H9 (cell line): Measurements from ENCODE around the gene KLC1. TPM values are rescaled to one million over a fixed set of nuclear protein-coding genes. Genes with fewer than 3 reads are reported as not detected.

Source experiments
- DNase-seq: peaks from one replicate; pipeline ENCODE4 v3.0.0-alpha.2; 2017
- H2AFZ ChIP-seq: one replicate; pipeline ENCODE4 v1.6.1; 2013; ENCODE audit warnings: mild to moderate bottlenecking, low read length, control low read depth, moderate library complexity
- H2AK5ac ChIP-seq: 2 replicates; pipeline ENCODE4 v1.6.1; 2013; ENCODE audit warnings: low read length, control low read depth, mixed read lengths; ENCODE audit not compliant: insufficient read length
- H2BK120ac ChIP-seq: one replicate; pipeline ENCODE4 v1.6.1; 2013; ENCODE audit warnings: low read depth, mild to moderate bottlenecking, low read length, control low read depth, inconsistent platforms; ENCODE audit not compliant: poor library complexity, severe bottlenecking
- H2BK12ac ChIP-seq: 2 replicates; pipeline ENCODE4 v1.6.1; 2013; ENCODE audit warnings: low read length, control low read depth, mixed read lengths, low read depth; ENCODE audit not compliant: insufficient read length
- H2BK15ac ChIP-seq: 2 replicates; pipeline ENCODE4 v1.6.1; 2013; ENCODE audit warnings: low read depth, low read length, control low read depth
- H2BK20ac ChIP-seq: one replicate; pipeline ENCODE4 v1.6.1; 2013; ENCODE audit warnings: low read depth, mild to moderate bottlenecking, low read length, control low read depth, inconsistent platforms; ENCODE audit not compliant: poor library complexity, severe bottlenecking
- H2BK5ac ChIP-seq: 2 replicates; pipeline ENCODE4 v1.6.1; 2013; ENCODE audit warnings: low read length, control low read depth, mixed read lengths; ENCODE audit not compliant: insufficient read length
- H3K14ac ChIP-seq: 2 replicates; pipeline ENCODE4 v1.6.1; 2013; ENCODE audit warnings: low read length, control low read depth; ENCODE audit not compliant: insufficient read depth
- H3K18ac ChIP-seq: 2 replicates; pipeline ENCODE4 v1.6.1; 2013; ENCODE audit warnings: low read depth, mild to moderate bottlenecking, mixed read lengths, low read length, control low read depth; ENCODE audit not compliant: insufficient read length
- H3K23ac ChIP-seq: 2 replicates; pipeline ENCODE4 v1.6.1; 2013; ENCODE audit warnings: low read length, control low read depth, mixed read lengths, low read depth; ENCODE audit not compliant: insufficient read length
- H3K23me2 ChIP-seq: 2 replicates; pipeline ENCODE4 v1.6.1; 2013; ENCODE audit warnings: low read depth, mild to moderate bottlenecking, mixed read lengths, low read length, control low read depth; ENCODE audit not compliant: insufficient read length, poor library complexity, severe bottlenecking
- H3K27ac ChIP-seq: 2 replicates; pipeline ENCODE4 v1.5.1; 2013; ENCODE audit warnings: low read length, control low read depth, mixed read lengths, low read depth; ENCODE audit not compliant: insufficient read length
- H3K27me3 ChIP-seq: 2 replicates; pipeline ENCODE4 v1.6.1; 2013; ENCODE audit warnings: low read length, control low read depth, inconsistent platforms; ENCODE audit not compliant: insufficient read depth
- H3K4ac ChIP-seq: 2 replicates; pipeline ENCODE4 v1.6.1; 2013; ENCODE audit warnings: low read depth, mild to moderate bottlenecking, control low read depth, inconsistent platforms, low read length, moderate library complexity
- H3K4me1 ChIP-seq: 2 replicates; pipeline ENCODE4 v1.6.1; 2013; ENCODE audit warnings: low read length, control low read depth, inconsistent platforms; ENCODE audit not compliant: insufficient read depth
- H3K4me2 ChIP-seq: 2 replicates; pipeline ENCODE4 v1.6.1; 2013; ENCODE audit warnings: low read length, control low read depth, mixed read lengths; ENCODE audit not compliant: insufficient read length, insufficient read depth
- H3K56ac ChIP-seq: 2 replicates; pipeline ENCODE4 v1.6.1; 2013; ENCODE audit warnings: low read depth, mild to moderate bottlenecking, mixed read lengths, low read length, control low read depth; ENCODE audit not compliant: insufficient read length
- H3K79me1 ChIP-seq: 2 replicates; pipeline ENCODE4 v1.6.1; 2013; ENCODE audit warnings: low read depth, mild to moderate bottlenecking, moderate library complexity, low read length, control low read depth, inconsistent platforms; ENCODE audit not compliant: insufficient read depth, poor library complexity, severe bottlenecking
- H3K79me2 ChIP-seq: 2 replicates; pipeline ENCODE4 v1.6.1; 2013; ENCODE audit warnings: low read length, control low read depth, inconsistent platforms; ENCODE audit not compliant: insufficient read depth
- H3K9ac ChIP-seq: 2 replicates; pipeline ENCODE4 v1.6.1; 2013; ENCODE audit warnings: low read length, control low read depth, mixed read lengths; ENCODE audit not compliant: insufficient read length; ENCODE audit errors: extremely low read depth
- H3K9me3 ChIP-seq: one replicate; pipeline ENCODE4 v1.6.1; 2013; ENCODE audit warnings: low read depth, low read length, inconsistent platforms; ENCODE audit not compliant: control insufficient read depth
- H3T11ph ChIP-seq: one replicate; pipeline ENCODE4 v1.6.1; 2013; ENCODE audit warnings: mild to moderate bottlenecking, low read length, control low read depth, inconsistent platforms
- H4K20me1 ChIP-seq: one replicate; pipeline ENCODE4 v1.6.1; 2013; ENCODE audit not compliant: control insufficient read depth, insufficient read length, insufficient read depth
- H4K5ac ChIP-seq: 2 replicates; pipeline ENCODE4 v1.6.1; 2013; ENCODE audit warnings: low read depth, mild to moderate bottlenecking, mixed read lengths, low read length, control low read depth; ENCODE audit not compliant: insufficient read length
- H4K8ac ChIP-seq: replicated peaks from 2 replicates; pipeline ENCODE4 v1.6.1; 2013; ENCODE audit warnings: low read length, control low read depth, mixed read lengths, low read depth; ENCODE audit not compliant: insufficient read length
- H4K91ac ChIP-seq: 2 replicates; pipeline ENCODE4 v1.6.1; 2013; ENCODE audit warnings: low read depth, mild to moderate bottlenecking, moderate library complexity, mixed read lengths, low read length, control low read depth; ENCODE audit not compliant: insufficient read length
- H3K27ac Mint-ChIP-seq, 3 experiments: 2 replicates in 2 of 3; 3 replicates in 1 of 3; pipeline ENCODE4 v1.8.0; 2020 to 2021; ENCODE audit warnings: mixed read lengths in 3 of 3, mild to moderate bottlenecking in 1 of 3, moderate library complexity in 1 of 3
- H3K27me3 Mint-ChIP-seq: 2 replicates; pipeline ENCODE4 v1.8.0; 2021; ENCODE audit warnings: low read depth, mild to moderate bottlenecking, moderate library complexity, mixed read lengths
- H3K36me3 Mint-ChIP-seq, 3 experiments: 2 replicates in 2 of 3; 3 replicates in 1 of 3; pipeline ENCODE4 v1.8.0; 2020 to 2021; ENCODE audit warnings: low read depth in 3 of 3, mixed read lengths in 3 of 3; ENCODE audit not compliant: insufficient read depth in 1 of 3
- H3K4me1 Mint-ChIP-seq, 2 experiments: 2 replicates each; pipeline ENCODE4 v1.8.0; 2020; ENCODE audit warnings: mixed read lengths in 2 of 2
- H3K4me3 Mint-ChIP-seq, 2 experiments: 2 replicates in 1 of 2; 3 replicates in 1 of 2; pipeline ENCODE4 v1.8.0; 2020 to 2021; ENCODE audit warnings: mild to moderate bottlenecking in 2 of 2, mixed read lengths in 2 of 2, moderate library complexity in 1 of 2
- H3K9me3 Mint-ChIP-seq, 2 experiments: 2 replicates in 1 of 2; 3 replicates in 1 of 2; pipeline ENCODE4 v1.8.0; 2020; ENCODE audit warnings: mild to moderate bottlenecking in 2 of 2, mixed read lengths in 2 of 2, moderate library complexity in 1 of 2
- CTCF ChIP-seq: fragments of 200-600 bp; sonication (generic); conservative IDR thresholded peaks from 3 replicates; pipeline ENCODE4 v1.8.0; 2021; ENCODE audit warnings: antibody characterized with exemption, mild to moderate bottlenecking
- WGBS: extraction: QIAGEN DNeasy Blood & Tissue Kit; methylation state at CpG from one replicate; pipeline ENCODE4 v1.1.7; 2013; ENCODE audit warnings: missing lambda C conversion rate, low lambda C conversion rate, mixed read lengths; ENCODE audit not compliant: insufficient read length; ENCODE audit errors: extremely low coverage; 5-methylcytosine and 5-hydroxymethylcytosine counted together
- total RNA-seq: library from RNA; stranded (reverse); gene quantifications from 2 replicates; pipeline ENCODE4 v1.2.1, GENCODE V29; 2021

Gene KLC1
- total RNA-seq, 1 experiment from 2014 or later: 143 TPM

- no peak overlapping the region for H3K23ac ChIP-seq
- H4K5ac ChIP-seq: no peak overlapping the region
- H3T11ph ChIP-seq: no peak overlapping the region
- peaks cover 8% of the 10 kb centered on the region for H3K27me3 Mint-ChIP-seq
- no peaks in the 10 kb centered on the region for H3K9me3 ChIP-seq
- no peak overlapping the region for H2BK5ac ChIP-seq
- H4K20me1 ChIP-seq: no peaks in the 10 kb centered on the region
- no peak overlapping the region for H3K4ac ChIP-seq
- H2AK5ac ChIP-seq: no peak overlapping the region
- H3K27ac Mint-ChIP-seq: no peak overlapping the region
- H2BK120ac ChIP-seq: no peak overlapping the region
- H2AFZ ChIP-seq: no peak overlapping the region
- no peak overlapping the region for H3K27ac ChIP-seq
- no peak overlapping the region for H3K4me3 Mint-ChIP-seq
- TF ChIP-seq CTCF: no peak
- no peak overlapping the region for H2BK15ac ChIP-seq
- peaks cover 2% of the 10 kb centered on the region for H3K23me2 ChIP-seq
- H2BK12ac ChIP-seq: no peak overlapping the region
- H3K79me2 ChIP-seq: no peaks in the 10 kb centered on the region
- H3K9ac ChIP-seq: no peak overlapping the region
- no peaks in the 10 kb centered on the region for H3K36me3 Mint-ChIP-seq
- H3K4me2 ChIP-seq: no peak overlapping the region
- no peak overlapping the region for H3K14ac ChIP-seq
- H3K27me3 ChIP-seq: no peaks in the 10 kb centered on the region
- WGBS: no CpG with 5 or more reads among the region's 4 CpGs
- no peak overlapping the region for H4K91ac ChIP-seq
- no peak for DNase-seq
- no peaks in the 10 kb centered on the region for H3K9me3 Mint-ChIP-seq
- no peak overlapping the region for H3K18ac ChIP-seq
- no peaks in the 10 kb centered on the region for H3K4me1 ChIP-seq
- H2BK20ac ChIP-seq: no peak overlapping the region
- no peaks in the 10 kb centered on the region for H3K79me1 ChIP-seq
- no peak overlapping the region for H3K56ac ChIP-seq
- no peak overlapping the region for H4K8ac ChIP-seq
- peaks cover 9 to 12% of the 10 kb centered on the region in 2 experiments; a peak in 3 of 4 replicates for H3K4me1 Mint-ChIP-seq
Observed at GRCh38 chr14:103623308-103623707, 5.7 kb upstream of the KLC1 start.
